ENCODE results near the gene PDSS2.

The PDSS2 gene

DNA sequence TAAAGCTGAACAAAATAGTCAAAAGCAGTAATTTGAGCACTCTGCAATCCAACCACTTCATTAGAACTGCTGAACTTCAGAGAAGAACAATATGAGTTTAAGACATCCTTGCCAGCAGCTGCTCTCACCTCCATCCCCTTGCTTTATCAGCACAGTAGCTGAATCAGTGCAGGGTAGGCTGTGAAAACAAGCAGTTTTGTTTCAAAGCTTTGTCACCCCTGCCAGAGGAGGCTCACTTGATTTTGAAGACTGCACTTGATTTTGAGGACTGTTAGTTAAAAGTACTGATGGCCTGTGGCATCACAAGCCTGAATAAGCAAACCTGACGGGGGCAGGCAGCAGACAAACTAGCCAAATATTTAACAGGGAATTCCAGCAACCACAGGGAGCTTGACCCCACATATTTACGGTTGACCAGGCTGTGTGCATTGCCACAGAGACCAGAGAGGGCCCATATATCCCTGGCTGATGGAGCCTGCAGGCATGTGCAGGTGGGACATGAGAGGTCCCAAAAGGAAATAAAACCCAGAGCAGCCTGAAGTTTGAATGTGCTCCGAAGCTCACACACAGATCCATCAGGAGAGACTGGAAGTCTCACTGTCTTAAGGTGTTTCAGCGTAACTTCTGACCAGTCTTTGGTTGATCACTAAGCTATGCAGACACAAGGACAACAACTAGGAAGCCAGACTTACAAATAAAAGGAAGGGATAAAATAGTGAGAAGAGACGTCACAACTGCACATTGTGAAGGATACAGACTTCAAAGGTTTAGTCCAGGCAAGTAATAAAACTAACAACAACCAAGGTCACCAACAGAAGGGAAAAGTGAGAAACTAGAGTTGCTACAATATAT lies 97.4 kb downstream of the PDSS2 start:
- no peak for DNase-seq (ENCODE audit: low spot score)

GRCh38 chr6:107360476-107360875 lies 98.9 kb downstream of the PDSS2 start:
- WGBS, 2 donors (ENCODE audit: extremely low coverage in 2 of 2, insufficient read length in 2 of 2, insufficient replicate concordance in 1 of 2), result no CpG with 5 or more reads among the region's 2 CpGs
- H3K36me3 ChIP-seq (replicated peaks in 1 of 2; ENCODE audit: control insufficient read depth in 2 of 2, insufficient read depth in 2 of 2, low read length in 2 of 2), result no peaks in the 10 kb centered on the region
- H3K18ac ChIP-seq (ENCODE audit: low read length), result no peak overlapping the region
- no peak overlapping the region for H3K4ac ChIP-seq (ENCODE audit: low read length)
- no peak overlapping the region for H3K23ac ChIP-seq (ENCODE audit: low read depth, low read length, poor library complexity)
- H3K4me3 ChIP-seq (ENCODE audit: low read length in 2 of 2), result no peak overlapping the region
- H3K9me3 ChIP-seq (replicated peaks in 1 of 2; ENCODE audit: control insufficient read depth in 2 of 2, insufficient read depth in 1 of 2, low read depth in 1 of 2, low read length in 2 of 2), result peaks cover 0 to 13% of the 10 kb centered on the region in 2 donors
- H3K27ac ChIP-seq (replicated peaks; ENCODE audit: low read length), result no peak overlapping the region
- H4K8ac ChIP-seq (ENCODE audit: low read depth, low read length), result no peak overlapping the region
- no peak overlapping the region for H3K9ac ChIP-seq (ENCODE audit: low read depth, low read length, poor library complexity)
- no peak overlapping the region for H2BK12ac ChIP-seq (ENCODE audit: low read length)
- DNase-seq (ENCODE audit: low spot score), result no peak
- H2AFZ ChIP-seq (ENCODE audit: low read length), result no peak overlapping the region
- H3K27me3 ChIP-seq (ENCODE audit: control insufficient read depth in 3 of 3, insufficient read depth in 3 of 3, low read depth in 1 of 3, low read length in 3 of 3), result no peaks in the 10 kb centered on the region
- no peak overlapping the region for H4K91ac ChIP-seq (ENCODE audit: low read depth, low read length, poor library complexity)
- no peak overlapping the region for H2BK15ac ChIP-seq (ENCODE audit: low read length)
- no peak overlapping the region for H3K4me2 ChIP-seq (ENCODE audit: insufficient read depth, low read length, poor library complexity, severe bottlenecking)
- H2BK5ac ChIP-seq (ENCODE audit: low read length), result no peak overlapping the region
- H3K4me1 ChIP-seq (ENCODE audit: control insufficient read depth in 2 of 2, insufficient read depth in 1 of 2, low read depth in 1 of 2, low read length in 2 of 2), result peaks cover 3 to 7% of the 10 kb centered on the region in 2 donors
- no peak overlapping the region for H3K14ac ChIP-seq (ENCODE audit: low read length)
- no peaks in the 10 kb centered on the region for H3K79me1 ChIP-seq (ENCODE audit: low read depth, low read length)
- H2AK5ac ChIP-seq (ENCODE audit: low read depth, low read length), result no peak overlapping the region
- H2BK120ac ChIP-seq (ENCODE audit: low read depth, low read length), result no peak overlapping the region

More for the DNA sequence above, 97.4 kb downstream of the PDSS2 start:
- H3K18ac ChIP-seq (ENCODE audit: low read length), result no peak overlapping the region
- no peak overlapping the region for H3K4ac ChIP-seq (ENCODE audit: low read length)
- H3K79me1 ChIP-seq (ENCODE audit: low read depth, low read length), result no peaks in the 10 kb centered on the region
- H3K14ac ChIP-seq (ENCODE audit: low read length), result no peak overlapping the region
- H2BK12ac ChIP-seq (ENCODE audit: low read length), result no peak overlapping the region
- no peak overlapping the region for H2BK5ac ChIP-seq (ENCODE audit: low read length)
- no peak overlapping the region for H2BK120ac ChIP-seq (ENCODE audit: low read depth, low read length)
- H2AFZ ChIP-seq (ENCODE audit: low read length), result no peak overlapping the region
- H3K4me1 ChIP-seq (ENCODE audit: control insufficient read depth in 2 of 2, insufficient read depth in 1 of 2, low read depth in 1 of 2, low read length in 2 of 2), result peaks cover 3 to 7% of the 10 kb centered on the region in 2 donors
- no peaks in the 10 kb centered on the region for H3K36me3 ChIP-seq (replicated peaks in 1 of 2; ENCODE audit: control insufficient read depth in 2 of 2, insufficient read depth in 2 of 2, low read length in 2 of 2)
- no peak overlapping the region for H3K23ac ChIP-seq (ENCODE audit: low read depth, low read length, poor library complexity)
- H3K9ac ChIP-seq (ENCODE audit: low read depth, low read length, poor library complexity), result no peak overlapping the region
- no peak overlapping the region for H4K91ac ChIP-seq (ENCODE audit: low read depth, low read length, poor library complexity)
- H2AK5ac ChIP-seq (ENCODE audit: low read depth, low read length), result no peak overlapping the region
- H2BK15ac ChIP-seq (ENCODE audit: low read length), result no peak overlapping the region
- H3K27me3 ChIP-seq (ENCODE audit: control insufficient read depth in 3 of 3, insufficient read depth in 3 of 3, low read depth in 1 of 3, low read length in 3 of 3), result no peaks in the 10 kb centered on the region
- no peak overlapping the region for H3K27ac ChIP-seq (replicated peaks; ENCODE audit: low read length)
- no peak overlapping the region for H3K4me2 ChIP-seq (ENCODE audit: insufficient read depth, low read length, poor library complexity, severe bottlenecking)
- WGBS, 2 donors (ENCODE audit: extremely low coverage in 2 of 2, insufficient read length in 2 of 2, insufficient replicate concordance in 1 of 2), result no CpG with 5 or more reads among the region's 5 CpGs
- H3K9me3 ChIP-seq (replicated peaks in 1 of 2; ENCODE audit: control insufficient read depth in 2 of 2, insufficient read depth in 1 of 2, low read depth in 1 of 2, low read length in 2 of 2), result peaks cover 0 to 13% of the 10 kb centered on the region in 2 donors
- no peak overlapping the region for H4K8ac ChIP-seq (ENCODE audit: low read depth, low read length)
- H3K4me3 ChIP-seq (ENCODE audit: low read length in 2 of 2), result no peak overlapping the region

GRCh38 chr6:107357842-107358241 lies 101.5 kb downstream of the PDSS2 start:
- H4K91ac ChIP-seq (ENCODE audit: low read depth, low read length, poor library complexity), result no peak overlapping the region
- H3K4me3 ChIP-seq (ENCODE audit: low read length in 2 of 2), result no peak overlapping the region
- H4K8ac ChIP-seq (ENCODE audit: low read depth, low read length), result no peak overlapping the region
- no peak overlapping the region for H3K18ac ChIP-seq (ENCODE audit: low read length)
- no peak overlapping the region for H2BK5ac ChIP-seq (ENCODE audit: low read length)
- DNase-seq (ENCODE audit: low spot score), result no peak
- peaks cover 0 to 4% of the 10 kb centered on the region in 2 donors for H3K9me3 ChIP-seq (replicated peaks in 1 of 2; ENCODE audit: control insufficient read depth in 2 of 2, insufficient read depth in 1 of 2, low read depth in 1 of 2, low read length in 2 of 2)
- no peak overlapping the region for H2AFZ ChIP-seq (ENCODE audit: low read length)
- no peak overlapping the region for H3K4ac ChIP-seq (ENCODE audit: low read length)
- H2AK5ac ChIP-seq (ENCODE audit: low read depth, low read length), result no peak overlapping the region
- no peak overlapping the region for H2BK15ac ChIP-seq (ENCODE audit: low read length)
- no peak overlapping the region for H3K9ac ChIP-seq (ENCODE audit: low read depth, low read length, poor library complexity)
- no peak overlapping the region for H2BK12ac ChIP-seq (ENCODE audit: low read length)
- H3K79me1 ChIP-seq (ENCODE audit: low read depth, low read length), result no peaks in the 10 kb centered on the region
- H3K27ac ChIP-seq (replicated peaks; ENCODE audit: low read length), result no peak overlapping the region
- H2BK120ac ChIP-seq (ENCODE audit: low read depth, low read length), result no peak overlapping the region
- H3K23ac ChIP-seq (ENCODE audit: low read depth, low read length, poor library complexity), result no peak overlapping the region
- no peaks in the 10 kb centered on the region for H3K36me3 ChIP-seq (replicated peaks in 1 of 2; ENCODE audit: control insufficient read depth in 2 of 2, insufficient read depth in 2 of 2, low read length in 2 of 2)
- H3K4me2 ChIP-seq (ENCODE audit: insufficient read depth, low read length, poor library complexity, severe bottlenecking), result no peak overlapping the region
- peaks cover 3 to 7% of the 10 kb centered on the region in 2 donors for H3K4me1 ChIP-seq (ENCODE audit: control insufficient read depth in 2 of 2, insufficient read depth in 1 of 2, low read depth in 1 of 2, low read length in 2 of 2)
- no CpG with 5 or more reads among the region's 2 CpGs for WGBS, 2 donors (ENCODE audit: extremely low coverage in 2 of 2, insufficient read length in 2 of 2, insufficient replicate concordance in 1 of 2)
- no peaks in the 10 kb centered on the region for H3K27me3 ChIP-seq (ENCODE audit: control insufficient read depth in 3 of 3, insufficient read depth in 3 of 3, low read depth in 1 of 3, low read length in 3 of 3)
- no peak overlapping the region for H3K14ac ChIP-seq (ENCODE audit: low read length)

DNA sequence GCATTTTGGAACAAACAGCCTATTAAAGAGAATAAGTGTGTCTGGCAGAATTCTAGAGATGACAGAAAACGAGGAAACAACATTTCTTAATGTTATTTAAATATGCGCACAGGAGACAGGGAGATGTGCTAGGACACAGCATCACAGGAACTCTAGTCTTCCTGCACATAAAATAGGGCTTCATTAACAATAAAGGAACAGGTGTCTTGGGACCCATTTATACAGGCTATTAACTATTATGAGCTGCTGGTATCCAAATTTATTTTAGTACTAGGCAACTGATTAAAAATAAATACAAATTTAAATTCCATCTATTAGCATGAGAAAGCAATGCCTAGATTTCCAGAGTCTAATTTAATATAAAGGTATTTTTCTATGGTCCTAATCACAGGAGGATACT lies 102.3 kb downstream of the PDSS2 start:
- Histone ChIP-seq H3K4me2 (ENCODE audit: insufficient read depth, low read length, poor library complexity, severe bottlenecking) (no peak overlapping the region), H3K9me3 (replicated peaks in 1 of 2; ENCODE audit: control insufficient read depth in 2 of 2, insufficient read depth in 1 of 2, low read depth in 1 of 2, low read length in 2 of 2) (no peaks in the 10 kb centered on the region), H3K18ac (ENCODE audit: low read length) (no peak overlapping the region), H2BK120ac (ENCODE audit: low read depth, low read length) (no peak overlapping the region), H2AFZ (ENCODE audit: low read length) (no peak overlapping the region), H3K14ac (ENCODE audit: low read length) (no peak overlapping the region), H2BK15ac (ENCODE audit: low read length) (no peak overlapping the region), H3K4me1 (ENCODE audit: control insufficient read depth in 2 of 2, insufficient read depth in 1 of 2, low read depth in 1 of 2, low read length in 2 of 2) (peaks cover 2 to 4% of the 10 kb centered on the region in 2 donors), H3K27ac (replicated peaks; ENCODE audit: low read length) (no peak overlapping the region), H3K4me3 (ENCODE audit: low read length in 2 of 2) (no peak overlapping the region), H4K91ac (ENCODE audit: low read depth, low read length, poor library complexity) (no peak overlapping the region), H2BK12ac (ENCODE audit: low read length) (no peak overlapping the region), H4K8ac (ENCODE audit: low read depth, low read length) (no peak overlapping the region), H2BK5ac (ENCODE audit: low read length) (no peak overlapping the region), H3K4ac (ENCODE audit: low read length) (no peak overlapping the region), H2AK5ac (ENCODE audit: low read depth, low read length) (no peak overlapping the region), H3K27me3 (ENCODE audit: control insufficient read depth in 3 of 3, insufficient read depth in 3 of 3, low read depth in 1 of 3, low read length in 3 of 3) (no peaks in the 10 kb centered on the region), H3K23ac (ENCODE audit: low read depth, low read length, poor library complexity) (no peak overlapping the region), H3K36me3 (replicated peaks in 1 of 2; ENCODE audit: control insufficient read depth in 2 of 2, insufficient read depth in 2 of 2, low read length in 2 of 2) (no peaks in the 10 kb centered on the region), H3K79me1 (ENCODE audit: low read depth, low read length) (no peaks in the 10 kb centered on the region), H3K9ac (ENCODE audit: low read depth, low read length, poor library complexity) (no peak overlapping the region)
- WGBS, 2 donors (ENCODE audit: extremely low coverage in 2 of 2, insufficient read length in 2 of 2, insufficient replicate concordance in 1 of 2), result no CpG with 5 or more reads among the region's 2 CpGs
- DNase-seq (ENCODE audit: low spot score), result no peak

Measured in neuronal stem cell (in vitro differentiated cells).